ENCODE data around the gene MED23. TPM values are rescaled to one million over a fixed set of nuclear protein-coding genes. Genes with fewer than 3 reads are reported as not detected.

Gene MED23
- total RNA-seq, 1 donor from 2014 or later = 26.3 TPM

GRCh38 chr6:131597446-131597845, 30.6 kb downstream of the MED23 start:
- Histone ChIP-seq H3K27me3 (no peaks in the 10 kb centered on the region), H3K27ac (no peak overlapping the region), H3K4me3 (no peak overlapping the region), H3K4me1 (no peaks in the 10 kb centered on the region), H3K36me3 (peaks cover 0 to 87% of the 10 kb centered on the region in 2 donors), H3K9me3 (no peaks in the 10 kb centered on the region)
- intact Hi-C loops (cut with DNase I) = no loop called here
- no peak for DNase-seq (ENCODE audit: extremely low spot score in 2 of 2)
- TF ChIP-seq POLR2A (IDR thresholded peaks at IDR 0.05) (no peak), CTCF (IDR thresholded peaks at IDR 0.05) (no peak), POLR2AphosphoS5 (IDR thresholded peaks at IDR 0.05; ENCODE audit: insufficient read depth in 1 of 2, low read depth in 1 of 2) (no peak)

GRCh38 chr6:131594074-131594473, 34.0 kb downstream of the MED23 start:
- peaks cover 0 to 82% of the 10 kb centered on the region in 2 donors for H3K36me3 ChIP-seq
- H3K27me3 ChIP-seq = no peaks in the 10 kb centered on the region
- no peaks in the 10 kb centered on the region for H3K9me3 ChIP-seq
- H3K27ac ChIP-seq = no peak overlapping the region
- TF ChIP-seq POLR2A (IDR thresholded peaks at IDR 0.05) (no peak), CTCF (IDR thresholded peaks at IDR 0.05) (no peak), POLR2AphosphoS5 (IDR thresholded peaks at IDR 0.05; ENCODE audit: insufficient read depth in 1 of 2, low read depth in 1 of 2) (no peak)
- no peaks in the 10 kb centered on the region for H3K4me1 ChIP-seq
- intact Hi-C loops (cut with DNase I) = no loop called here
- no peak for DNase-seq (ENCODE audit: extremely low spot score in 2 of 2)
- H3K4me3 ChIP-seq = no peak overlapping the region

DNA sequence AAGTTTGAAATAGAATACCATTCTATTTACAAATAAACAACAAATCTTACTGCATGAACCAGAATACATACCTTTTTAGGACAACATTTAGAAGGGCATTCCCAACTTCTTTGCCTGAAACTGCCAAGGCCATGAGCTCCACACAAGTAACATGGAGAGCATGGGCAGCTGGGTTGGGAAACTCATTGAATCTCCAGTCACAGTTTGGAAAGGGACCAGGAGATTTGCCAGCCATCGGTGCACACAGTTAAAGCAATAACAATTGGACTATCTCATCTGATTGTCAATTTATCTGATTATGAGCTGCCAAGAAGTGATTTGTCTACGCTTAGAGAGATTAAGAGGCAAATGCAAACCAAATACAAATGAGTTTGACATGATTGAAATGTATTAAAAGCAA, 35.1 kb downstream of the MED23 start:
- H3K36me3 ChIP-seq = peaks cover 0 to 82% of the 10 kb centered on the region in 2 donors
- H3K9me3 ChIP-seq = no peaks in the 10 kb centered on the region
- DNase-seq (ENCODE audit: extremely low spot score in 2 of 2) = no peak
- intact Hi-C loops (cut with DNase I) = no loop called here
- H3K27me3 ChIP-seq = no peaks in the 10 kb centered on the region
- no peaks in the 10 kb centered on the region for H3K4me1 ChIP-seq
- H3K27ac ChIP-seq = no peak overlapping the region
- TF ChIP-seq POLR2AphosphoS5 (IDR thresholded peaks at IDR 0.05; ENCODE audit: insufficient read depth in 1 of 2, low read depth in 1 of 2) (no peak), POLR2A (IDR thresholded peaks at IDR 0.05) (no peak), CTCF (IDR thresholded peaks at IDR 0.05) (no peak)
- H3K4me3 ChIP-seq = no peak overlapping the region

- H3K36me3 ChIP-seq = peaks cover 0 to 59% of the 10 kb centered on the region in 2 donors
Measured at GRCh38 chr6:131588643-131589042, 39.4 kb downstream of the MED23 start.

More at GRCh38 chr6:131588643-131589042, 39.4 kb downstream of the MED23 start:
- intact Hi-C loops (cut with DNase I) = no loop called here
- Histone ChIP-seq H3K4me1 (no peaks in the 10 kb centered on the region), H3K27ac (no peak overlapping the region), H3K4me3 (no peak overlapping the region), H3K27me3 (no peaks in the 10 kb centered on the region), H3K9me3 (no peaks in the 10 kb centered on the region)
- no peak for DNase-seq (ENCODE audit: extremely low spot score in 2 of 2)
- no peak for TF ChIP-seq POLR2A (IDR thresholded peaks at IDR 0.05)
- no peak for TF ChIP-seq CTCF (IDR thresholded peaks at IDR 0.05)
- no peak for TF ChIP-seq POLR2AphosphoS5 (IDR thresholded peaks at IDR 0.05; ENCODE audit: insufficient read depth in 1 of 2, low read depth in 1 of 2)
